K562 (cell line): ENCODE results near the gene POLD2. TPM values are rescaled to one million over a fixed set of nuclear protein-coding genes. Genes with fewer than 3 reads are reported as not detected.
A peak's percentile ranks its signal among the peaks of the same experiment; 100 is the strongest.

Experiments used
- GTF2F1 ChIP-seq: IDR thresholded peaks from 2 replicates; pipeline ENCODE4 v1.6.1; 2011; ENCODE audit warnings: low read depth, low read length, improper control_type of control experiment
- MTF1 ChIP-seq: fragments of 250-450 bp; sonication (Bioruptor Pico); IDR thresholded peaks from 2 replicates; pipeline ENCODE4 v1.9.0; 2021; ENCODE audit warnings: moderate library complexity, mild to moderate bottlenecking, inconsistent platforms, borderline replicate concordance
- NKRF ChIP-seq: fragments of 450-650 bp; IDR thresholded peaks from 2 replicates; pipeline ENCODE4 v1.6.1; 2016; ENCODE audit warnings: borderline replicate concordance
- NUFIP1 ChIP-seq: fragments of 450-650 bp; IDR thresholded peaks from 2 replicates; pipeline ENCODE4 v1.6.1; 2018; ENCODE audit not compliant: partially characterized antibody
- ZNF318 ChIP-seq, 2 experiments: fragments of 450-650 bp; IDR thresholded peaks; 2 replicates each; pipeline ENCODE4 v1.6.1; 2016; ENCODE audit warnings: mild to moderate bottlenecking in 2 of 2, borderline replicate concordance in 1 of 2, low read depth in 1 of 2, moderate library complexity in 1 of 2
- polyA plus RNA-seq, 8 experiments: library from polyadenylated mRNA; depleted of rRNA in 4 of 8; stranded (reverse) in 5 of 8; unstranded in 3 of 8; fragments of >200 nt; fragmentation: Nextera tagmentation in 2 of 8; fragmentation: Illumina TruSeq in 1 of 8; extraction: Ambion mirVana in 2 of 8; extraction: Trizol in 1 of 8; gene quantifications; 2 replicates each; pipeline versions ENCODE4 v1.2.1 to v1.2.3, GENCODE V29; 2011 to 2014; ENCODE audit warnings: inconsistent platforms in 1 of 8, missing spikeins in 1 of 8
- total RNA-seq, 7 experiments: library from RNA; depleted of rRNA in 6 of 7; stranded (reverse); fragments of >200 nt in 6 of 7; fragmentation: Illumina TruSeq in 2 of 7; extraction: Trizol in 2 of 7; gene quantifications; 2 replicates each; pipeline versions ENCODE4 v1.2.1 to v1.2.3, GENCODE V29; 2011 to 2021; ENCODE audit warnings: low replicate concordance in 1 of 7
- TF ChIP-seq, protein P1 (sequence below): sonication (generic); formaldehyde crosslinking; IDR thresholded peaks from 2 replicates; pipeline ENCODE4 v1.8.0; 2022; ENCODE audit warnings: mild to moderate bottlenecking, missing genetic modification reagents
- TF ChIP-seq, protein P2 (sequence below): fragments of 200-800 bp; sonication (Bioruptor generic); IDR thresholded peaks from 2 replicates; pipeline ENCODE4 v1.6.1; 2017; ENCODE audit warnings: missing genetic modification characterization, missing compliant biosample characterization
- TF ChIP-seq, protein P3 (sequence below): fragments of 450-650 bp; IDR thresholded peaks from 2 replicates; pipeline ENCODE4 v1.6.1; 2017; ENCODE audit warnings: antibody characterized with exemption

The POLD2 gene
- total and polyA plus RNA-seq, 9 of the 15 experiments (the other 6 are each of a cell fraction or from before 2014, with no cell fraction given) = 29.7 to 259 (median 225) TPM

GRCh38 chr7:44081266-44081748 lies 42.0 kb downstream of the POLD2 start (continued):
- TF ChIP-seq ZNF318 (IDR thresholded peaks at IDR 0.05; ENCODE audit: borderline replicate concordance in 1 of 2, low read depth in 1 of 2) (no peak), NUFIP1 (no peak), GTF2F1 (no peak), MTF1 (CRISPR knock-in tag) (no peak), NKRF (no peak)
- TF ChIP-seq, protein P1, sequence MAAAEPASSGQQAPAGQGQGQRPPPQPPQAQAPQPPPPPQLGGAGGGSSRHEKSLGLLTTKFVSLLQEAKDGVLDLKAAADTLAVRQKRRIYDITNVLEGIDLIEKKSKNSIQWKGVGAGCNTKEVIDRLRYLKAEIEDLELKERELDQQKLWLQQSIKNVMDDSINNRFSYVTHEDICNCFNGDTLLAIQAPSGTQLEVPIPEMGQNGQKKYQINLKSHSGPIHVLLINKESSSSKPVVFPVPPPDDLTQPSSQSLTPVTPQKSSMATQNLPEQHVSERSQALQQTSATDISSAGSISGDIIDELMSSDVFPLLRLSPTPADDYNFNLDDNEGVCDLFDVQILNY = no peak
- TF ChIP-seq, protein P2, sequence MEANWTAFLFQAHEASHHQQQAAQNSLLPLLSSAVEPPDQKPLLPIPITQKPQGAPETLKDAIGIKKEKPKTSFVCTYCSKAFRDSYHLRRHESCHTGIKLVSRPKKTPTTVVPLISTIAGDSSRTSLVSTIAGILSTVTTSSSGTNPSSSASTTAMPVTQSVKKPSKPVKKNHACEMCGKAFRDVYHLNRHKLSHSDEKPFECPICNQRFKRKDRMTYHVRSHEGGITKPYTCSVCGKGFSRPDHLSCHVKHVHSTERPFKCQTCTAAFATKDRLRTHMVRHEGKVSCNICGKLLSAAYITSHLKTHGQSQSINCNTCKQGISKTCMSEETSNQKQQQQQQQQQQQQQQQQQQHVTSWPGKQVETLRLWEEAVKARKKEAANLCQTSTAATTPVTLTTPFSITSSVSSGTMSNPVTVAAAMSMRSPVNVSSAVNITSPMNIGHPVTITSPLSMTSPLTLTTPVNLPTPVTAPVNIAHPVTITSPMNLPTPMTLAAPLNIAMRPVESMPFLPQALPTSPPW = peak; percentile 75
- TF ChIP-seq, protein P3, sequence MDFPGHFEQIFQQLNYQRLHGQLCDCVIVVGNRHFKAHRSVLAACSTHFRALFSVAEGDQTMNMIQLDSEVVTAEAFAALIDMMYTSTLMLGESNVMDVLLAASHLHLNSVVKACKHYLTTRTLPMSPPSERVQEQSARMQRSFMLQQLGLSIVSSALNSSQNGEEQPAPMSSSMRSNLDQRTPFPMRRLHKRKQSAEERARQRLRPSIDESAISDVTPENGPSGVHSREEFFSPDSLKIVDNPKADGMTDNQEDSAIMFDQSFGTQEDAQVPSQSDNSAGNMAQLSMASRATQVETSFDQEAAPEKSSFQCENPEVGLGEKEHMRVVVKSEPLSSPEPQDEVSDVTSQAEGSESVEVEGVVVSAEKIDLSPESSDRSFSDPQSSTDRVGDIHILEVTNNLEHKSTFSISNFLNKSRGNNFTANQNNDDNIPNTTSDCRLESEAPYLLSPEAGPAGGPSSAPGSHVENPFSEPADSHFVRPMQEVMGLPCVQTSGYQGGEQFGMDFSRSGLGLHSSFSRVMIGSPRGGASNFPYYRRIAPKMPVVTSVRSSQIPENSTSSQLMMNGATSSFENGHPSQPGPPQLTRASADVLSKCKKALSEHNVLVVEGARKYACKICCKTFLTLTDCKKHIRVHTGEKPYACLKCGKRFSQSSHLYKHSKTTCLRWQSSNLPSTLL = no peak
